MCF 10A (cell line): ENCODE measurements around the gene TMEM200B. TPM values are rescaled to one million over a fixed set of nuclear protein-coding genes. Genes with fewer than 3 reads are reported as not detected.
"Not testable (repeated sequence)": the region's sequence is repeated elsewhere in the genome, so short reads cannot be mapped to it uniquely, and the experiment has no call there.

Experiments
- BruUV-seq: library from RNA; stranded (reverse); fragments of 400-500 nt; replicated peaks from 2 replicates; lab custom pipeline; 2021; lab: Mats Ljungman, UMichigan
- CTCF ChIA-PET: fragments of 300-600 bp; sonication (Branson Sonifier 250); formaldehyde crosslinking; extraction: SDS; loops from one replicate; lab custom pipeline; 2021; ENCODE audit warnings: antibody characterized with exemption, inconsistent platforms; lab: Yijun Ruan, JAX
- POLR2A ChIA-PET: fragments of 300-600, 350-650 bp; sonication (Branson Sonifier 250); formaldehyde crosslinking; extraction: SDS; loops from one replicate; lab custom pipeline; 2020; ENCODE audit warnings: antibody characterized with exemption, inconsistent platforms; lab: Yijun Ruan, JAX
- DNase-seq: peaks from one replicate; pipeline ENCODE4 v3.0.0-alpha.2; 2018; ENCODE audit not compliant: unreplicated experiment
- H3K27ac Mint-ChIP-seq: one replicate; pipeline ENCODE4 v1.8.0; 2022; ENCODE audit warnings: mild to moderate bottlenecking, low read depth, mixed read lengths; ENCODE audit not compliant: unreplicated experiment
- H3K27me3 Mint-ChIP-seq: one replicate; pipeline ENCODE4 v1.8.0; 2022; ENCODE audit warnings: mixed read lengths; ENCODE audit not compliant: insufficient read depth, unreplicated experiment
- H3K36me3 Mint-ChIP-seq: one replicate; pipeline ENCODE4 v1.8.0; 2022; ENCODE audit warnings: mild to moderate bottlenecking, moderate library complexity, mixed read lengths; ENCODE audit not compliant: insufficient read depth, unreplicated experiment
- H3K4me1 Mint-ChIP-seq: one replicate; pipeline ENCODE4 v1.8.0; 2022; ENCODE audit warnings: mixed read lengths; ENCODE audit not compliant: insufficient read depth, unreplicated experiment
- H3K4me3 Mint-ChIP-seq: one replicate; pipeline ENCODE4 v1.8.0; 2022; ENCODE audit warnings: mild to moderate bottlenecking, moderate library complexity, mixed read lengths; ENCODE audit not compliant: unreplicated experiment
- H3K9me3 Mint-ChIP-seq: one replicate; pipeline ENCODE4 v1.8.0; 2022; ENCODE audit warnings: mixed read lengths; ENCODE audit not compliant: unreplicated experiment
- CTCF ChIP-seq: fragments of 200-600 bp; IDR thresholded peaks from one replicate; pipeline ENCODE4 v1.8.0; 2022; ENCODE audit warnings: antibody characterized with exemption, mild to moderate bottlenecking; ENCODE audit not compliant: unreplicated experiment
- intact Hi-C: fragments of 100-400 bp; cut with micrococcal nuclease; formaldehyde crosslinking; loops from 2 replicates; pipeline ENCODE4 v1.14.1; 2022
- total RNA-seq: library from RNA; stranded (reverse); gene quantifications from 2 replicates; pipeline ENCODE4 v1.2.3, GENCODE V29; 2022

TMEM200B gene
- total RNA-seq, 1 experiment from 2014 or later, result not detected

- CTCF ChIA-PET, result interaction anchor here (0.6 to 0.7 kb wide), 3 partner anchors 99 to 1567 kb away, joined by 3 read pairs; no protein-coding TSS in a partner anchor
- DNase-seq, result no peak
- POLR2A ChIA-PET, result interaction anchor here (0.6 to 2.1 kb wide), 3 partner anchors 7 to 24 kb away, joined by 4 to 9 read pairs (median 4); no protein-coding TSS in a partner anchor
- no TSS peak for BruUV-seq
- no peaks in the 10 kb centered on the region for H3K4me1 Mint-ChIP-seq
- no peaks in the 10 kb centered on the region for H3K27me3 Mint-ChIP-seq
- intact Hi-C loops, result no loop called here
- no peaks in the 10 kb centered on the region for H3K9me3 Mint-ChIP-seq
- H3K36me3 Mint-ChIP-seq, result peaks cover 87% of the 10 kb centered on the region
- H3K4me3 Mint-ChIP-seq, result no peak overlapping the region
- TF ChIP-seq CTCF, result no peak
- H3K27ac Mint-ChIP-seq, result no peak overlapping the region
These were observed 33.0 kb upstream of the TMEM200B start for GRCh38 chr1:29156543-29157268.

GRCh38 chr1:29152046-29152805 is 28.5 kb upstream of the TMEM200B start:
- Mint-ChIP-seq H3K27ac (peak overlapping the region; percentile 83), H3K36me3 (peaks cover 100% of the 10 kb centered on the region), H3K4me3 (no peak overlapping the region), H3K9me3 (no peaks in the 10 kb centered on the region), H3K4me1 (no peaks in the 10 kb centered on the region), H3K27me3 (no peaks in the 10 kb centered on the region)
- POLR2A ChIA-PET, result interaction anchor here (1.1 to 1.2 kb wide), 2 partner anchors 28 to 58 kb away, joined by 3 to 5 read pairs; no protein-coding TSS in a partner anchor
- intact Hi-C loops, result no loop called here
- CTCF ChIA-PET, result interaction anchor here (0.6 kb wide), 1 partner anchor 1301 kb away, joined by 3 read pairs; no protein-coding TSS in a partner anchor
- DNase-seq, result no peak
- TF ChIP-seq CTCF, result no peak
- BruUV-seq, result no TSS peak

- H3K4me3 Mint-ChIP-seq, H3K9me3 Mint-ChIP-seq, H3K27ac Mint-ChIP-seq, POLR2A ChIA-PET, BruUV-seq, intact Hi-C loops, H3K4me1 Mint-ChIP-seq, H3K27me3 Mint-ChIP-seq, DNase-seq: not testable (repeated sequence)
- H3K36me3 Mint-ChIP-seq, result peaks cover 100% of the 10 kb centered on the region
- CTCF ChIA-PET, result interaction anchor here (0.6 kb wide), 1 partner anchor 19 kb away, joined by 5 read pairs; no protein-coding TSS in a partner anchor
These were observed 26.6 kb upstream of the TMEM200B start for GRCh38 chr1:29150346-29150745.

GRCh38 chr1:29148656-29149491 is 25.2 kb upstream of the TMEM200B start:
- no peak for TF ChIP-seq CTCF
- H3K4me1 Mint-ChIP-seq, result no peaks in the 10 kb centered on the region
- H3K4me3 Mint-ChIP-seq, result no peak overlapping the region
- no TSS peak for BruUV-seq
- no peaks in the 10 kb centered on the region for H3K27me3 Mint-ChIP-seq
- H3K27ac Mint-ChIP-seq, result peak overlapping the region; percentile 67
- ChIA-PET POLR2A (interaction anchor here (0.6 to 0.9 kb wide), 2 partner anchors 8 to 1600 kb away, joined by 3 to 4 read pairs; no protein-coding TSS in a partner anchor), CTCF (interaction anchor here (0.7 kb wide), 1 partner anchor 33 kb away, joined by 5 read pairs; no protein-coding TSS in a partner anchor)
- intact Hi-C loops, result no loop called here
- peaks cover 99% of the 10 kb centered on the region for H3K36me3 Mint-ChIP-seq
- DNase-seq, result no peak
- no peaks in the 10 kb centered on the region for H3K9me3 Mint-ChIP-seq
